ENCODE data around the gene CACNA1G. TPM values are rescaled to one million over a fixed set of nuclear protein-coding genes. Genes with fewer than 3 reads are reported as not detected.

The CACNA1G gene
- total RNA-seq, 1 donor from 2014 or later: not detected

DNA sequence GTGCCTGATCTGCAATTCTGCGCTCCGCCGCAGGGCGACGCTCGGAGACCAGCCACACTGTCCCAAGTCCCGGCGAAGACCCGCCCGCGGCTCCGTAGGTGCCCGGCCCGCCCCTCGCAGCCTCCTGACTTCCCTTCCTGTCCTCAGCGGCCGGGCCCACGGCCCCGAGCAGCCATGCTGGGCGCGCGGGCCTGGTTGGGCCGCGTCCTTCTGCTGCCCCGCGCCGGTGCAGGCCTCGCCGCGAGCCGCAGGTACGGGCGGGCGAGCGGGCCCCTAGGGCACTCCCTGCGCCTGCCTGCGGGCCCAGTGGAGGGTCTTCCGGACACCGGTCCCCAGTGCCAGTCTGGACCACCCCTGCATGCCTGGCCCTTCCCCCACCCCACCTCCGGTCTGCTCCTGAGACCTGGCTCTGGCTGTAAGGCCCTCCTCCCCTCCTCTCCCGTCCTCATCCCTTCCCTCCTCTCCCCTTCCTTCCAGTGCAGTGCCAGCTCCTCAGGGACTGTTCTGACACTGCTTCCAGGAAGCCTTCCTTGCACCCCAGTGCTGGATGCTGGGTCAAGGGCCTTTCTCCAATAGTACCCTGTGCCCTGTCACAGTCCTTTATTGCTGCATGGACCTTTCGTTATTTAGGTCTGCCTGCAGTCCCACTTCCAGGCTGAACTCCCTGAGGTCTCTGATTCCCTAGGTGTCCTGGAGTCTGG is 13.3 kb upstream of the CACNA1G start, which contains the start of gene SPATA20:
Gene SPATA20 (plus strand): TSS at position 140 of the 701 bp plus-strand sequence. CDS start 35 bp downstream, at position 175.
- peak; percentile 37 for DNase-seq (ENCODE audit: extremely low read depth, low read depth, low spot score)

DNA sequence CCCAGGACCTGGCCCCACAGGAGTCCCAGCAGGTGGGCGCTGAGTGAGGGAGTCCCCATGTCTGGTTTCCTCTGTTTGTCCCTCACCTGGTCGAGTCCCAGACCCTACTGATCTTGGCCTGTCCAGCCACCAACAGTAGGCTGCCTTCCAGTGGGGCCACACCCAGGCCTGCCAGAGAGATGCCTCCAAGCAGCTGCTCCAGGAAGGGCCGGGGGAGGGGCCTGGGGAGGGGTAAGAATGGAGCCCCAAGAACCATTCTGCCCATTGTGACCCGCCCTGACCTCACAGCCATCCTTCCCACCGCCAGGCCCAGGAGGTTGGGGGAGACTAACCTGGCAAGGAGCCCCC is 12.8 kb upstream of the CACNA1G start:
- no peak for DNase-seq (ENCODE audit: extremely low read depth, low read depth, low spot score)

DNA sequence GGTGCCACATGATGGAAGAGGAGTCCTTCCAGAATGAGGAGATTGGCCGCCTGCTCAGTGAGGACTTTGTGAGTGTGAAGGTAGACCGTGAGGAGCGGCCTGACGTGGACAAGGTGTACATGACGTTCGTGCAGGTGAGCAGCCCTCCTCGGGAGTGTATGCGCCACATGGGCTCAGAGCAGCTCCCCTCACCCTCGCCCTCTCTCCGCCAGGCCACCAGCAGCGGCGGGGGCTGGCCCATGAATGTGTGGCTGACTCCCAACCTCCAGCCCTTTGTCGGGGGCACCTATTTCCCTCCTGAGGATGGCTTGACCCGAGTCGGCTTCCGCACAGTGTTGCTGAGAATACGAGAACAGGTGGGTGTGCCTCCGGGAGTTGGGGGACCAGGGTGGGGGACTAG is 11.7 kb upstream of the CACNA1G start:
- no peak for DNase-seq (ENCODE audit: extremely low read depth, low read depth, low spot score)

DNA sequence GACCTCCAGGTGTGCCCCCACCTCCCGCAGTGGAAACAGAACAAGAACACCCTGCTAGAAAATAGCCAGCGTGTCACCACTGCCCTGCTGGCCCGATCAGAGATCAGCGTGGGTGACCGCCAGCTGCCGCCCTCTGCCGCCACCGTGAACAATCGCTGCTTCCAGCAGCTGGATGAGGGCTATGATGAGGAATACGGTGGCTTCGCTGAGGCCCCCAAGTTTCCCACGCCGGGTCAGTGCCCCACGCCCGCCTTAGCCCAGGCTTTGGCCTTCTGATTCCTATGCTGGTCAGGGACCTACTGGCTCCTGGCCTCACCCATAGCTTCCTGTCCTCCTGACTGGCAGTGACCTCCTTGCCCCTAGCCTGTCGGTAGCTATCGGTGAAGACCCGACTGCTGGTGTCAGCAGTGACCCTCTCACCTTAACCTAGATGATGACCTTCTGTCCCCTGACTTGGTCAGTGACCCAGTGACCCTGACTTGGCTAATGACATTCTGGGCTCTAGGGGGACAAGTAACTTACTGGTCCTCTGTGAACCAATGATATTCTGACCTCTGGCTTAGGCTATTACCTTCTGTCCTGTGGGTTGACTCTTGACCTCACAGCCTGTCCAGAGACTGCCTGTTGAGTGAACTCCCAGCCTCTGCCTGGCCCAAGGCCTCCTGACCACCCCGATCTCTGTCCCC is 11.1 kb upstream of the CACNA1G start:
- no peak for DNase-seq (ENCODE audit: extremely low read depth, low read depth, low spot score)

DNA sequence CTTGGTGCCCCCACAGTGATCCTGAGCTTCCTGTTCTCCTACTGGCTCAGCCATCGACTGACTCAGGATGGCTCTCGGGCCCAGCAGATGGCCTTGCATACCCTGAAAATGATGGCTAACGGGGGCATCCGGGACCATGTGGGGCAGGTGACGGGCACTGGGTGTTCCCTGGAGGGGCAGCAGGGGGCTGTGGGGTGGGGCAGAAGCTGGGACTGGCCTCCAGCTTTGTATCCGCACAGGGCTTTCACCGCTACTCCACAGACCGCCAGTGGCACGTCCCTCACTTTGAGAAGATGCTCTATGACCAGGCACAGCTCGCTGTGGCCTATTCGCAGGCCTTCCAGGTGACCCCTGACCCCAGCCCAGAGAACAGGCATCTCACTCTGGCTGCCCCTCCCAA is 10.5 kb upstream of the CACNA1G start:
- DNase-seq (ENCODE audit: extremely low read depth, low read depth, low spot score): no peak

DNA sequence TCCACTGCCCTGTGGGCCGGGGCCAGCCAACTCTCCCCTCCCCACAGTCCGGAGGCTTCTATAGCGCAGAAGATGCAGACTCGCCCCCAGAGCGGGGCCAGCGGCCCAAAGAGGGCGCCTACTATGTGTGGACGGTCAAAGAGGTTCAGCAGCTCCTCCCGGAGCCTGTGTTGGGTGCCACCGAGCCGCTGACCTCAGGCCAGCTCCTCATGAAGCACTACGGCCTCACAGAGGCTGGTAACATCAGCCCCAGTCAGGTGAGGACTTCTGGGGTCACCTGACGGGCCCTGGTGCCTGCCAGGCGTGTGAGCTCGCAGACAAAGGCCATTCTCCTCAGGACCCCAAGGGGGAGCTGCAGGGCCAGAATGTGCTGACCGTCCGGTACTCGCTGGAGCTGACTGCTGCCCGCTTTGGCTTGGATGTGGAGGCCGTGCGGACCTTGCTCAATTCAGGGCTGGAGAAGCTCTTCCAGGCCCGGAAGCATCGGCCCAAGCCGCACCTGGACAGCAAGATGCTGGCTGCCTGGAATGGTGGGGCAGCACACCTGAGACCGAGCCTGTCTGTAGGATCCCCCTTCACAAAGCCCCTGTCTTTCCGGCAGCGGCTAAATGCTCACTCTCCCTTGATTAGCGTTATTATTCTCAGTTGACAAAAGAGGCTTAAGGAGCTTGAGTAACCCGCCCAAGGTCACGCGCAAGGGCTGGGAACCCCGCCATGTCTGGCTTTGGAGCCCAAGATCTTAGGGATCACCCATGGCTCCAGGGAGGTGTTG is 9.7 kb upstream of the CACNA1G start:
- peak; percentile 31 for DNase-seq (ENCODE audit: extremely low read depth, low read depth, low spot score)

DNA sequence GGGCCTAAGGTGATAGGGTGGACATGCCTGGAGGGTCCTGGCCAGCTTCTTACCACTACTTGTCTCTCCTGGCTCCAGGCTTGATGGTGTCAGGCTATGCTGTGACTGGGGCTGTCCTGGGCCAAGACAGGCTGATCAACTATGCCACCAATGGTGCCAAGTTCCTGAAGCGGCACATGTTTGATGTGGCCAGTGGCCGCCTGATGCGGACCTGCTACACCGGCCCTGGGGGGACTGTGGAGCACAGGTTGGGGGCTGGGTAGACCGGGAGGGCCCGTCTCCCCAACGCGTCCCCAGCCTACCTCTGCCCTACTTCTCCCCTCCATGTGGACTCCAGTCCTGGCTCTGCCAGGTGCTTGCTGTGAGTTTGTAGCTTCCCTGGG is 9.1 kb upstream of the CACNA1G start:
- no peak for DNase-seq (ENCODE audit: extremely low read depth, low read depth, low spot score)

DNA sequence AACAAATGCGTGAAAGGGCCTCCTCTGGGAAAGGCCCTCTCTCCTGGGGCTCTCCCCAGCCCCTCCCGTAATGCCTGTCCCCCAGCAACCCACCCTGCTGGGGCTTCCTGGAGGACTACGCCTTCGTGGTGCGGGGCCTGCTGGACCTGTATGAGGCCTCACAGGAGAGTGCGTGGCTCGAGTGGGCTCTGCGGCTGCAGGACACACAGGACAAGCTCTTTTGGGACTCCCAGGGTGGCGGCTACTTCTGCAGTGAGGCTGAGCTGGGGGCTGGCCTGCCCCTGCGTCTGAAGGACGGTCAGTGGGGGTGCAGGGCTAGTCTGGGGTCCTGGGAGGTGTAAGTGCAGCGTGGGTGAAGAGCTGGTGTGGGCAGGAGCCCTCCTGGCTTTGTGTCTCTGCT is 8.6 kb upstream of the CACNA1G start:
- DNase-seq (ENCODE audit: extremely low read depth, low read depth, low spot score): no peak

DNA sequence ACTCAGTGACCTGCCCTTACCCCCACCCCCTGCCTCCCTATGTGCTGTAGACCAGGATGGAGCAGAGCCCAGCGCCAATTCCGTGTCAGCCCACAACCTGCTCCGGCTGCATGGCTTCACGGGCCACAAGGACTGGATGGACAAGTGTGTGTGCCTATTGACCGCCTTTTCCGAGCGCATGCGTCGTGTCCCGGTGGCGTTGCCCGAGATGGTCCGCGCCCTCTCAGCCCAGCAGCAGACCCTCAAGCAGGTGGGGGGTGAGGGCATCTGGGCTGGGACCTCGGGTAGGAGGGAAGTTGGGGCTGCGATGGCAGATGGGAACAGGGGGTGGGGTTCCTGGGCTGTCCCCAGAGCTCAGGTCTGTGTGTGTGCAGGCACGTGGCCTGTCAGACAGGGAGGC is 6.3 kb upstream of the CACNA1G start:
- DNase-seq (ENCODE audit: extremely low read depth, low read depth, low spot score): no peak

DNA sequence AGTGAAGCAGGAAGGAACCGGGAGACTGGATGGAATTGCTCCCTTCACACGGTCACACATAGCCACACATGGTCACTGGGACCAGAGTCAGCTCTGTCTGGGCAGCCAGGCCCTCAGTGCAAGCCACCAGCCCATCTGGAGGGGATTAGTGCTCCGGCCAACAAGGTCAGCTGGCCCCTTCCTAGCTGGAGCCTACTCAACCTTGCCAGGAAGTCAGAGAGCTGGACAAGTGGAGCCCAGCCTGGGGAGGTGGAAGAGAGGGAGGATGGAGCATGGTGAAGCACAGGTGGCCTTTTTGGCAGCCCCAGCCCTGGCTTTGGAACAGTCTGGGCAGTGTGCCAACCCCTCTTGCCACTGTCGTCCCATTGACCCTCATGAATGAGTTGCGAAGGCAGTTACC is 3.7 kb upstream of the CACNA1G start:
- no peak for DNase-seq (ENCODE audit: extremely low read depth, low read depth, low spot score)

DNA sequence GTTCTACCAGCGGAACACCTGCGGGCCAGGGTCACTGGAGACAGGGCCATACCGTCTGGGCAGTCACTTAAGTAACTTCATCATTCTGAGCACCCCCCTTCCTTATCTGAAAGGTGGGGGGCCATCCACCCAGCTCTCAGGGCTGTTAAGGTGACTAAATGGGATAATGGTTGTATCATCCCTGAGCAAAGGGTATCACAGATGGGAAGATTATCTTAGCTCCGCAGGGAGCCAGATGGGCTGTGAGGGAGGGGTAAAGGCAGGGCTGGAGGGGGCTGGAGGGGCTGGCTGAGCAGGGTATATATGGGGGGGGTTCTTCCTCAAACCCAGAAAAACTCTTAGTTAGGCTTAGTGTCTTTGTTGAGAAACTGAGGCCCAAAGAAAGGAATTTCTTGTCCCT is 2.9 kb upstream of the CACNA1G start:
- no peak for DNase-seq (ENCODE audit: extremely low read depth, low read depth, low spot score)

DNA sequence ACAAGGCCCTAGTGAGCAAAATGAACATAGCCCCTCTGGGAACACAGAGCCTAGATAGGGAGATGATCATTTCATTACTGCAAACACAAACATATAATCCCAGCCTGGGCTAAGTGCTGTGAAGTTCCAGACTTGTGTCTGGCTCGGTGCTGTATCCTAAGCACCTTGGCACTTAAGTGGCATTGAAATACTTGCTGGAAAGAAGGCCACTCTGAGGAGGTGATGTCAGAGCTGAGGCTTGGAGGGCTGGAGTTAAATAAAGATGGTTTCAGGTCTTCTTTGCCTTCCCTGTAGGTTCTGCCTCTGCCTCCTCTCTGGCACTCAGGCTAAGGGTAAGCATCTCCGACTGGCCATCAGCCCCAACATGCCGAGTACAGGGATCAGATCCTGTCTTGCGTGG is 2.4 kb upstream of the CACNA1G start:
- no peak for DNase-seq (ENCODE audit: extremely low read depth, low read depth, low spot score)

DNA sequence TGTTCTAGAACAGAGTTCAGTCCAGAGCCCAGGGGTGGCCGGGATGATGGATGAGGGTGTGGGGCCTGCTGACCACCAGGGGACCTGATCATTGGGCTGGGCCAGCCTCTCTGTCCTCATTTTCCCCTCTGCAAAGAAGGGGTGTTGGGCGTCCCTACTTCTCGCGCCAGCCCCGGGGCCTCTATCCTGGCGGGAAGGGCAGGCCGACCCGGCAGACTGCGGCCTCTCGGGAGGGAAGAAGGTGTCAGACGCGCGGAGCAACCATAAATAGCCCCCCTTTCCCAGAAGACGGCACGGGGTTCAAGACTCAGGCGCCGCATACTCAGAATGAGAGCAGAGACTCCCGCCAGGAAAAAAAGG is 2.0 kb upstream of the CACNA1G start:
- DNase-seq (ENCODE audit: extremely low read depth, low read depth, low spot score): no peak

DNA sequence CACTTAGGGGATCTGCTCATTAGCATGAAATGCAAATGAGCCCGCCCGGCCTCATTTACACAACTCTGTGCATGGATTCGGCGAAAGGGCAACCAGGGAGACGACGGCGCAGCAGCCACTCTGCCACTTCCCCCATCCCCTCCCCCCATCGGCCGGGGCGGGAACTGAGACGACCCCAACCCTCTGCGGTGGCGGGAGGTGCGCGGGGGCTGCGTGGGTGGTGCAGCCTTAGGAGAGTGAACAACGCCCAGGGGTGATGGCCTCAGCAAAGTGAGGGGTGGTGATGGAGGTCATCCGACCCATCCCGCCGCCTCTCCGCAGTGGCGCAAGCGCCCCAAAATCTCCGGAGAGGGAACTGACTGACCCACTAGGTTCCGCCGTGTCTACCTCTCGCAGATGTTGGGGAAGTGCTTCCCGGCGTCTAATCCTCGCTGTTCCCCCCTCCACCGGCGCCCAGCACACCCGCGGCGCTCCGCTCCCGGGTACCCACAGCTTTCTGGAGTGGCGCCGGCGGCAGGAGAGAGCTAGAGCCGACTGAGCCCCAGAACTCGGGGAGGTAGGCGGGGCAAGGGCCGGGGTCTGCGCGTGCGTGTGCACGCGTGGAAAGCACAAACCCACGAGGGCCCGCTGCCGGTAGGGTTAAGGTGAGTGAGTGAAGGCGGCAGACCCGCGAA is 1.4 kb upstream of the CACNA1G start:
- DNase-seq (ENCODE audit: extremely low read depth, low read depth, low spot score): no peak

DNA sequence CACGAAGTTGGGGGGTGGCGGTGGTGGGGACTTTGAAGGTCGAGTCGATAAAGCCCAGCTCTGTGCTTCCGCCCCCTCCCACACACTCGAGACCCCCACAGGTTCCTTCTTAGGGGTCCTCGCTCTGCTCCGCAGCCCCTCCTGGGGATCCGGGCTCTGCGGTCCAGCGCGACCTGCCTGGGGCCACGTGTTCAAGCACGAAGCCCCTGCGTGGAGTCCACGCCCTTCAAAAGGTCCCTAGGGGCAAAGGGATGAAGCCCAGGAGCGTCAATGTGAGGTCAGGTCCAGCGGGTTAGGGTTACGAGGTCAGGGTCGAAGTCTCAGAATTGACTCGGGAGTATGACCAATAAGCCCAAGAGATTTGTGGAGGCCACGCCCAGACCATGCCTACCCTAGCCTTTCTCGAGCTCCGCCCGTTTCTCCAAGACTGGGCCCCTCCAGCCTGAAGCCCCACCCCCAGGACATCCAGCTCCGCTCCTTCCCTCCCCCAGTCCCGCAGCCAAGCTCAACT is 786 bp upstream of the CACNA1G start:
- DNase-seq (ENCODE audit: extremely low read depth, low read depth, low spot score): no peak

DNA sequence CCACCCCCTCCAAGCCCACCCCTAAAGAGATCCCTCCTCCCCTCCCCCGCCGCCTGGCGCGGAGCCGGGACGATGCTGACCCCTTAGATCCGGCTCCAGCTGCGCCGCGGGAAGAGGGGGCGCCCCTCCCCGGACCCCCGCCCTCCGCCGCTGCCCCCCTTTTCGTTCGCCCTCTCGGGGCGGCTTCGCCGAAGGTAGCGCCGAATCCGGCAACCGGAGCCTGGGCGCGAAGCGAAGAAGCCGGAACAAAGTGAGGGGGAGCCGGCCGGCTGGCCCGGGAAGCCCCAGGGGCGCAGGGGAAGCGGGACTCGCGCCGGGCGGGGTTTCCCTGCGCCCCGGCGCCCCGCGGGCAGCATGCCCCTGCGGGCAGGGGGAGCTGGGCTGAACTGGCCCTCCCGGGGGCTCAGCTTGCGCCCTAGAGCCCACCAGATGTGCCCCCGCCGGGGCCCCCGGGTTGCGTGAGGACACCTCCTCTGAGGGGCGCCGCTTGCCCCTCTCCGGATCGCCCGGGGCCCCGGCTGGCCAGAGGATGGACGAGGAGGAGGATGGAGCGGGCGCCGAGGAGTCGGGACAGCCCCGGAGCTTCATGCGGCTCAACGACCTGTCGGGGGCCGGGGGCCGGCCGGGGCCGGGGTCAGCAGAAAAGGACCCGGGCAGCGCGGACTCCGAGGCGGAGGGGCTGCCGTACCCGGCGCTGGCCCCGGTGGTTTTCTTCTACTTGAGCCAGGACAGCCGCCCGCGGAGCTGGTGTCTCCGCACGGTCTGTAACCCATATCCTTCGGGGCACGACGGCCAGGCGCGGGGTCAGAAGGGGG is 623 bp downstream of the CACNA1G start:
- no peak for DNase-seq (ENCODE audit: extremely low read depth, low read depth, low spot score)

DNA sequence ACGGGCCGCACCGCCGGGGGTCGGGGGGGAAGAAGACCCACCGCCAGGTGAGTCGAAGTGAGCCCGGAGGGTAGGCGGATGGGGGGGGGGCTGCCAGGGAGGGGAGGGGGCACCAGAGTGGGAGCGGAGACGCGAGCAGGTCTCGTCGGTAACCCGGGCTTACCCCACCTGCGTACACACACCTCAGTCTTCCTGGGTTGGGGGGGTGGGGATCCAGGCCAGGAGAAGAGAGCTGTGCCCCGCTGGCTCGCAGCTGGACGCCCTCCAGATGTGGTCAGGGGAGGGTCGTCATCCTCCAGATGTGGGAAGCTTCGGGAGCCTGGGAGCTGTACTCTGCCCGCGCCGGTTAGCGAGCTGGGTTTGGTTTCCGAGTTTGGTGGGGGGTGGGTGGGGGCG is 1.2 kb downstream of the CACNA1G start:
- DNase-seq (ENCODE audit: extremely low read depth, low read depth, low spot score): no peak

DNA sequence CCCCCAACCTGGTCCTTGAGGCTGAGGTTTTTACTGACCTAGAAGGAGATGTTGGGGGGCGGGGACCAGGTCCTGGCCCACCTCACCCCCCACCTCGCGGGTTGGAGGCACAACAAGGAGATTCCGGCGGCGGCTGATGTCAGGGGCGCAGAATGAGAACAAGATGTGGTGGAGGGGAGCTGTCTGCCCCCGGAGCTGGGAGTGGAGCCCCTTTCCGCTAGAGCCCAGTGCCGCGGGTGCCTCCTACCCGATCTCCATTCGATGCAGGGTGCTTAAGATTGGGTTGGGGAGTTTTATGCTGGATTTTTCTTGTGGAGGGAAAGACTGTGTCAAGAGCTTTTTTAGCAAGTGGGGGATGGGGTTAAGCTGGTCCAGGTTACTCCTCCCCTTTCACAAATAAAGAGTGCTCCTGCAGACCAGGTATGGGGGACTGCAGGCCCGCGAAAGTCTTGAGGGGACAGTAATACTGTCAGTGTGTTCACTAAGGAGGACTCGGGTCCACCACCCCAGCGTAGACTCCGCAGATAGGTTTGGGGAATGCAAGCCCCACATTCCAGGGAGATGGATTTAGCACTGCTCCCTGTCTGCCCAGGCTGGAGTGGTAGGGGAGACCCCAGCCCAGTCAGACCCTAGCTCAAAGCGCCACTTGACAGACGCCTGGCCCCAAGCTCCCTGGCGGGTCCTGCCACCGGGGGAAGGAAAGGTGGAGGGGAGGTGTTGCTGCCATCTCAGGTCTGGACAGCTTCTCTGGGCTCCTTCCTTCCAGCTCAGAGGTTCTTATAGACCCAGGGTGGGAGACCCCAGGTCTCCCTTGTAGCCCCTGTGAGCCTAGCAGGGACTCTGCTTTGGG is 2.0 kb downstream of the CACNA1G start:
- DNase-seq (ENCODE audit: extremely low read depth, low read depth, low spot score): no peak

DNA sequence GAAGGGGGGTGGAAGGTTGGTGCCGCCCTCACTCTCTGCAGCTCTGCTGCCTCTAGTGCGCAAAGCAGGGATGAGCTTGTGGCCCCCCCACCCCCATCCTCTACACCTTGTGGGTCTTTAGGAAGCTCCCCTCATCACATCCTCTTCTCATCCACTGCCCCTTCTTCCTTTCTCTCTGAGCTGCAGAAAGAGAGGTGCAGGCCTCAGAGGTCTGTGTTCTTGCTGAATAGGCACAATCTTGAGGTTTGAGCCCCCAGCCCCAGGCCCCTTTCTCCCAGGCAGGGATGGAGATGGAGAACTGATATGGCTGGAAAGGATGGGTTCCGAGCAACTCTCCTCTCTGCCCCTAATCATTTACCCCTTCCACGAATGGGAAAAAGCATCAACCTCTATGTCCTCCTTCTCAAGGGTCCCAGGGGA is 2.6 kb downstream of the CACNA1G start:
- no peak for DNase-seq (ENCODE audit: extremely low read depth, low read depth, low spot score)
